ENCODE measurements around the gene CALML3. TPM values are rescaled to one million over a fixed set of nuclear protein-coding genes. Genes with fewer than 3 reads are reported as not detected.

Gene CALML3
- total and polyA plus RNA-seq, 2 of the 13 experiments (the other 11 are each of a cell fraction or from before 2014, with no cell fraction given): not detected

GRCh38 chr10:5502061-5502521 is 22.7 kb upstream of the CALML3 start:
- Histone ChIP-seq H3K27me3 (ENCODE audit: control insufficient read depth in 1 of 2, insufficient read depth in 2 of 2, low read length in 2 of 2) (peaks cover 8 to 58% of the 10 kb centered on the region in 2 experiments; a peak in 4 of 5 replicates), H3K4me3 (replicated peaks in 1 of 3; ENCODE audit: insufficient read depth in 1 of 3, low read depth in 2 of 3, low read length in 3 of 3) (no peak overlapping the region), H3K4me2 (ENCODE audit: low read depth, low read length) (no peak overlapping the region), H3K79me2 (ENCODE audit: insufficient read depth, low read length) (no peaks in the 10 kb centered on the region), H3K36me3 (replicated peaks in 1 of 2; ENCODE audit: control insufficient read depth in 1 of 2, insufficient read depth in 2 of 2, low read length in 2 of 2) (no peaks in the 10 kb centered on the region), H2AFZ (ENCODE audit: low read length) (no peak overlapping the region), H3K4me1 (ENCODE audit: insufficient read depth, low read length) (peaks cover 60% of the 10 kb centered on the region), H3K9ac (ENCODE audit: insufficient read depth, low read depth, low read length) (no peak overlapping the region), H3K9me3 (ENCODE audit: low read length) (no peaks in the 10 kb centered on the region), H3K27ac (ENCODE audit: extremely low read length, insufficient read depth, low read length) (no peak overlapping the region), H4K20me1 (ENCODE audit: insufficient read depth, low read length) (no peaks in the 10 kb centered on the region)
- POLR2A ChIA-PET: no interaction called here
- no peak for DNase-seq (ENCODE audit: low spot score)
- in situ Hi-C loops (cut with HindIII; ENCODE audit: extremely low pct_ligation_motif_present, low pct_unique_long_range_greater_than_20kb): no loop called here
- 49% methylated on average over 7 of the region's 12 CpGs for WGBS (ENCODE audit: low lambda C conversion rate)
- no peak for ATAC-seq
- TF ChIP-seq NFATC3 (CRISPR knock-in tag; IDR thresholded peaks at IDR 0.05): no peak
- TF ChIP-seq ZNF687 (CRISPR knock-in tag; IDR thresholded peaks at IDR 0.05): 0 out of 2 replicates have a peak, but pooled peaks have one; percentile 15
- intact Hi-C loops (cut with micrococcal nuclease; ENCODE audit: unreplicated experiment): no loop called here
- CTCF ChIA-PET (ENCODE audit: low intra/inter-chr PET ratio, low total read pairs): no interaction called here
- BruUV-seq (replicated peaks): no TSS peak
- no peak for FAIRE-seq

Data from HepG2 (cell line).